Measurements from ENCODE around the gene ANLN.

Gene ANLN, protein sequence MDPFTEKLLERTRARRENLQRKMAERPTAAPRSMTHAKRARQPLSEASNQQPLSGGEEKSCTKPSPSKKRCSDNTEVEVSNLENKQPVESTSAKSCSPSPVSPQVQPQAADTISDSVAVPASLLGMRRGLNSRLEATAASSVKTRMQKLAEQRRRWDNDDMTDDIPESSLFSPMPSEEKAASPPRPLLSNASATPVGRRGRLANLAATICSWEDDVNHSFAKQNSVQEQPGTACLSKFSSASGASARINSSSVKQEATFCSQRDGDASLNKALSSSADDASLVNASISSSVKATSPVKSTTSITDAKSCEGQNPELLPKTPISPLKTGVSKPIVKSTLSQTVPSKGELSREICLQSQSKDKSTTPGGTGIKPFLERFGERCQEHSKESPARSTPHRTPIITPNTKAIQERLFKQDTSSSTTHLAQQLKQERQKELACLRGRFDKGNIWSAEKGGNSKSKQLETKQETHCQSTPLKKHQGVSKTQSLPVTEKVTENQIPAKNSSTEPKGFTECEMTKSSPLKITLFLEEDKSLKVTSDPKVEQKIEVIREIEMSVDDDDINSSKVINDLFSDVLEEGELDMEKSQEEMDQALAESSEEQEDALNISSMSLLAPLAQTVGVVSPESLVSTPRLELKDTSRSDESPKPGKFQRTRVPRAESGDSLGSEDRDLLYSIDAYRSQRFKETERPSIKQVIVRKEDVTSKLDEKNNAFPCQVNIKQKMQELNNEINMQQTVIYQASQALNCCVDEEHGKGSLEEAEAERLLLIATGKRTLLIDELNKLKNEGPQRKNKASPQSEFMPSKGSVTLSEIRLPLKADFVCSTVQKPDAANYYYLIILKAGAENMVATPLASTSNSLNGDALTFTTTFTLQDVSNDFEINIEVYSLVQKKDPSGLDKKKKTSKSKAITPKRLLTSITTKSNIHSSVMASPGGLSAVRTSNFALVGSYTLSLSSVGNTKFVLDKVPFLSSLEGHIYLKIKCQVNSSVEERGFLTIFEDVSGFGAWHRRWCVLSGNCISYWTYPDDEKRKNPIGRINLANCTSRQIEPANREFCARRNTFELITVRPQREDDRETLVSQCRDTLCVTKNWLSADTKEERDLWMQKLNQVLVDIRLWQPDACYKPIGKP

DNA sequence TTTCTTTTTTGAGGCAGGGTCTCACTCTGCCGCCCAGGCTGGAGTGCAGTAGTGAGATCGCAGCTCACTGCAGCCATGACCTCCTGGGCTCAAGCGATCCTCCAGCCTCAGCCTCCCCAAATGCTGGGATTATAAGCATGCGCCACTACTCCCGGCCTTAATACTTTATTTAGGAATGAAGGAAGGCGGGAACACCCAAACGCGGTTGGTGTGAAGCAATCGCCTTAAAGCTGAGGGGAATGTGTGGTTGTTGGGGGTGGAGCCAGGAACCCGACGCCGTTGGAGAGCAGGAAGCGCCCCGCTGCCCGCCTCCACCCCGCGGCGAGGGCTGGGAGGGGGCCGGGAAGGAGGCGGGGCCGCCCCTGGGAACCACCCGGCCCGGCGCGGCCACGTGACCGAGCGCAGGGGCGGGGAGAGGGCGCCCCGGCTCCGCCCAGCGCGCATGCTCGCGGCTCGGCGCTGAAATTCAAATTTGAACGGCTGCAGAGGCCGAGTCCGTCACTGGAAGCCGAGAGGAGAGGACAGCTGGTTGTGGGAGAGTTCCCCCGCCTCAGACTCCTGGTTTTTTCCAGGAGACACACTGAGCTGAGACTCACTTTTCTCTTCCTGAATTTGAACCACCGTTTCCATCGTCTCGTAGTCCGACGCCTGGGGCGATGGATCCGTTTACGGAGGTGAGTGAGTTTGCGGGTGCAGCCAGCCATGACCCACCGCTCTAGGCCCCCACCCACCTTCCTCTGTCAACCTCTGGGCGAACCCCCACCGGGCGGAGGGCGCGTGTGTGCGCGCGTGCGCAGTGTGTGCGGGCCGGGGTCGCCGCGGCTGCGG, at the start of gene ANLN:
Gene ANLN, plus strand, starts transcription at position 492 of the 828 bp plus-strand sequence. Its CDS starts 165 bp downstream, at position 657.
- in situ Hi-C loops (cut with HindIII; ENCODE audit: low sequenced_read_pairs): no loop called here

DNA sequence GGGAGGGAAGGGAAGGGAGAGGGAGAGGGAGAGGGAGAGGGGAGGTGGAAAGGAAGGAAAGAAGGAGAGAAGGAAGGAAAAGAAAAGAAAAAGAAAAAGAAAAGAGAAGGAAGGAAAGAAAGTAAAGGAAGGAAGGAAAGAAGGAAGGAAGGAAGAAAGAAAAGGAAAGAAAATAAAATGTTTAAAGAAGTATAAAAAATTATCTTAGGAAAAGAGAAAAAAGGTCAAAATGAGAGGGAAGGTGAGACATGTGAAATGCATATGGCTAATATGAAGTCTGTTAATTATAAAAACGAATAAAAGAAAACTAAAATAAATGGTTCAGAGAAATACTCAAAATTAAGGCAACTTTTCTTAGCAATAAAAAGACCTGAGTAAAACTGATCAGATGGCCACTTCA, 46.1 kb upstream of the ANLN start:
- in situ Hi-C loops (cut with HindIII; ENCODE audit: low sequenced_read_pairs): no loop called here

DNA sequence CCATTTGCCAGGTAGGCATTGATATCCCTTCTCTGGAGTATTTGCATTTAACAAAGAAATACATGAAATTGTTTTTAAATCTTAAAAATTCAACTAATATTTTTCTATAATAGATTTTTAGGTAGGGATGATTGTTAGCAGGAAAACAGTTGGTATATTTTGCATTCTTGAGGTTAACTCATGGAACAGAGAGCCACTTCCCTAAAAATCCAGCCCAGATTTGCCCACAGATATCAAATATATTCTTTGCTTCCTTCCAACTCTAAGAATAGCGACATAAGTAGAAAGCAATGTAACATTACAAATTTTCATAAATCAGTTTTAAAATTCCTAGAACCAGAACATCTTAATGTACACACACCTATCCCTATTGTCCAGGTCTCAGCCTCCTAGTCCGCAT, 45.0 kb upstream of the ANLN start:
- in situ Hi-C loops (cut with HindIII; ENCODE audit: low sequenced_read_pairs): no loop called here

DNA sequence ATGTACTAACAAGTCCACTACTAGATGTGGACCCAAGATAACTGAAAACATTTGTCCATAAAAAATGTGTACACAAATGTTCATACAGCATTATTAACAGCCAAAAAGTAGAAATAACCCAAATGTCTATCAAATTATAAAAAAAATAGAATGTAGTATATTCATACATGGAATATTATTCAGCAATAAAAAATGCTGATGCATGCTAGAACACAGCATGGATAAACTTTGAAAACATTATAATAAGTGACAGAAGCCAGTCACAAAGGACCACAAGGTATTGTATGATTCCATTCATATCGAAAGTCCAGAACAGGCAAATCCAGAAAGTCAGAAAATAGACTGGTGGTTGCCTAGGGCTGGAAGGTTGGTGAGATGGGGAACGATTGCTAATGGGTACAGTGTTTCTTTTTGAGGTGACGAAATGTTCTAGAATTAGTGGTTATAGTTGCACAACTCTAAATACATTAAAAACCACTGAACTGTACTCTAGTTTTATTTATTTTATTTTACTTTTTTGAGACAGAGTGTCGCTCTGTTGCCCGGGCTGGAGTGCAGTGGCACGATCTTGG, 43.3 kb upstream of the ANLN start:
- in situ Hi-C loops (cut with HindIII; ENCODE audit: low sequenced_read_pairs): no loop called here

DNA sequence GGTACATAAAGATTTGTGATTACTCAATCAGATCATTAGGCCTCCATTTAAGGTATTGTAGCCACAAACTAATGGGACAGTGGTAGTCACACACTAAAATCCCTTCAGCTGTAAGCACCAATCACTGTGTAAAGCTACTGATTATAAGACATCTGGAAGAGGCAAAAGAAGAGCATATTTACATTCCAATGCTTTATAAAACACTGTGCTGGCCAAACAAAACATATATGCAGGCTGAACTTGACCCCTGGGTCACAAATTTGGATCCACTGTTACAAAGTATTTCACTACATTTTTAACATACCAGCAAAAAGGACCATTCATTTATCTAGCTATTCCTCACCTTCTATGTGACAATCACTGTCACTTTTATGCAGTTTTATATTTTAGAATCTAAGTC, 41.4 kb upstream of the ANLN start:
- in situ Hi-C loops (cut with HindIII; ENCODE audit: low sequenced_read_pairs): no loop called here

DNA sequence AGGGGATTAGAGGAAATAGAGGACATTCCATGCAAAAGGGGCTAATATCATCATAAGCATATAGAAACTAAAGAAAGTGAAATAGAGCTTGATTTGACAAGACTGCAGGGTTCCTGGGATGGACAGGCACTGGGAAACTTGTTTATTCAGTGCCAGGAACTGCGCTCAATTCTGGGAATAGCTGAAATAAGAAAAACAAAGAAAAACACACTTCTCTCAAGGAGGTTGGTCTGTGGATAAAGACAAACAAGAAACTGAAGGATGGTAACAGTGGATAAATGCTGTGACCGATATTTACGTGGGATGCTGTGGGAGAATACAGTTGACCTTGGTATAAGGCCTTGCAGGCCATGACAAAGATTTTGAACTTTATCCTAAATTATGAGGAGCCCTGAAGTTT, 40.9 kb upstream of the ANLN start:
- in situ Hi-C loops (cut with HindIII; ENCODE audit: low sequenced_read_pairs): no loop called here

DNA sequence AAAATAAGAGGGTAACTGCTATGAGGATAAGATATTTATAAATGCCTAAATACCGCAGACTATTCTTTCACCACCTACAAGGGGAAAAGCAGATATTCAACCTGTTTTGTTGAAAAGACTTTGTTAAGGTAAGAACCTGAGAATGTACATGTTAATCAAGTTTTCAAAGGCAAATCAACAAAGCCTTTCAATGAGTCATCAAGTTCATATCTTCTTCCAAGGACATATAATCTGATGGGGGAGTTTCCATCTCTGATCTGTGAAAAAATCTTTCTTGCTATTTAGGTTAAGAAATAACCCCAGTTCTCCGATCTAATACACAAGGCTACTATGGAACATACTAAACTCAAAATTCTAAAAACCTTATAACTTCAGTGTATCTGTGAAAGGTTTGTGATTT, 40.0 kb upstream of the ANLN start:
- in situ Hi-C loops (cut with HindIII; ENCODE audit: low sequenced_read_pairs): no loop called here

DNA sequence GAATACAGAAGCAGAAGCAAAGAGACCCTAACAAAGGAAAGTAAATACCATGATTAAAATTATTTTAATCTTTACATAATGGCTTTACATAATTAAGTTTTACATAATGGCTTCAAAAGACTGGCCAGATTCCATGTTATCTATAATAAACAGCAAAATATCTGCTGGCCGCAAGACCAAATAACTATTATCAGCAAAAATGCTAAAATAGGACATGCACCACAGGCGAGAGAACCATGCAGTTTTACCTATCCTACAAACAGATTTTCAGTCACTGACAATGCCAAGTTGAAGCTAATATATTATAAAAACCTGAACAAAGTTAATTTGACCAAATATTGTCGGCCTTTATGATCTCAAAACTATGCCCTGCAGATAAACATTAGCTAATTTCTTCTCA, 34.2 kb upstream of the ANLN start:
- in situ Hi-C loops (cut with HindIII; ENCODE audit: low sequenced_read_pairs): no loop called here

DNA sequence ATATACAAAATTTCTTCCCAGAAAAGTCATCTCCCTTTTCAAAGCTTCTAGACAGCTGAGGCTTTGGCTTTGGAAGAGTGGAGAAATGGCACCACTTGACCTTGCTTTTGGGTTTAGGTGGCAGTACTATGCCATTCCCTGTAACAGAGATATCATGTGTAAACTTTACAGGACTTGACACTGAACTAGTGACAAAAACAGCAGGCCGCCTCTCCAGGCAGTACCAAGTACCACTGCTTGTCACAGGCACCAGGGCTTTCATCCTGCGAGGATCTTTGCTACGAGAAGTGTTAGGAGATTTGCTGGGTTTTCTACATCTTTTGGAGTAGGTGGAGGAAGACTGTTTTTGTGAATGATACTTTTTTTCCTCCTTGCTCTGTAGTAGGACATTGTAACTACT, 32.6 kb upstream of the ANLN start:
- in situ Hi-C loops (cut with HindIII; ENCODE audit: low sequenced_read_pairs): no loop called here

DNA sequence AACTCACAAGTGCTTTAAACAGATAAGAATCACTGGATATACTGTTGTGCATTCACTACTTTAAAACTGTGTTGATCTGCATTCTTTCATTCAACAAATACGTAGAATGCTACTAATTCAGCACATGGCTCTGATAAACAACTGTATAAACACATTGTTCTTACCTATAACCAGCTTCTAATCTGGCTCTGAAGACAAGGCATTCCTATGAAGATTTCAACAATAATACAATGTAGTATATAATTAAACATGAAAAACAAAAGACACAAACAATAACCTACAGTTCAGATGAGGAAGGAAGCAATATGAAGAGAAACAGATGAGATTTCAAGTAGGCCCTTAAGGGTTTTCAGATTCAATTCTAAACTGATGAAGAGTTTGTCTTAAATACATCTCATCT, 31.1 kb upstream of the ANLN start:
- in situ Hi-C loops (cut with HindIII; ENCODE audit: low sequenced_read_pairs): no loop called here

DNA sequence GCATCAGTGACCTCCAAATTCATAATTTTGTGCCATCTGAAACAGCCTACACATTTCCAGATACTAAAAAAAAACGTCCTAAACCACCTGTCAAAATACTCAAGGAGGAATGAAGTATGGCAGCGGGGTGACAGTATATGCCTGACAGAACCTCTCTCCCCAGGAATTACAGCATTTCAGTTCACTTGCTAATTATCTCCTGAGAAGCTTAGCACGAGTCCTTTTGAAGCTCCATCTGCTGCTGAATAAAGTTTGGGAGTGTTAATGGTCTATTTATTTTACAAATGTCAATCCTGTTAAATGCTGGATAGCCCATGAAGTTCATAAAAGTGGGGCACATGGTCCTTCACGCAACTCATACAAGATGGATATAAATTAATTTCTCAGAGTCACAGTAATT, 29.4 kb upstream of the ANLN start:
- in situ Hi-C loops (cut with HindIII; ENCODE audit: low sequenced_read_pairs): no loop called here

DNA sequence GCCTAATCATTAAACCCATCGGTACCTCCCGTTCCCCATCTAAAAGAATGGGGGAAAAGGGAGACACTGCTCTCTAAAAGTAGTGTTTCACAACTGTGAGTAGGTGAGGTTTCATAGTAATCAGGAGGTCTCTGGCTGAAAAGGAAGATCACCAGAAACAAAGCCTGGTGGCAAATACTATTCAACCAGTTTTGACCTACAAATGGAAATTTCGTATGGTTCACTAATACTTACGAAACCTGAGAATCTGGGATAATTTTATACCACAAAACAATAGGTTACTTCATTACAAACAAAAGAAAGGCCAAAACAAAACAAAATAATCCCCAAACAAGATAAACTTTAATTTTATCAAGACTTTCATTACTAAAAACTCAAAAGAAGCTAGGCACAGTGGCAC, 28.4 kb upstream of the ANLN start:
- in situ Hi-C loops (cut with HindIII; ENCODE audit: low sequenced_read_pairs): no loop called here

DNA sequence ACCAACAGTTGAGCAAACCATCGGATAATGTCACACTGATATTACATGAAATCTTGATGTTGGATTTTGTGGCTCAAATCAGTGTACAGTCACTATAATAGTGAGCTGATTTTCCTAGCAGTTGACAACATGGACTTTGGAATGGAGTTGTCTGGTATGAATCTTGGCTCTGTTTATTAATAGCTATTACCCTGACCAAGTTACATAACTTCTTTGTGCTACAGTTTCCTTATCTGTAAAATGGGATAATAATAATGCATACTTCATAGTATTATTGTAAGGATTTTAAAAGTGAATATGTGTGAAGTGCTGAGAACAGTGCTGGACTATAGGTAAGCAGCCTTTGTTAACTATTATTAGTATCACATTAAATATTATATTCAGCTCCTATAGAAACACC, 26.1 kb upstream of the ANLN start:
- in situ Hi-C loops (cut with HindIII; ENCODE audit: low sequenced_read_pairs): no loop called here

DNA sequence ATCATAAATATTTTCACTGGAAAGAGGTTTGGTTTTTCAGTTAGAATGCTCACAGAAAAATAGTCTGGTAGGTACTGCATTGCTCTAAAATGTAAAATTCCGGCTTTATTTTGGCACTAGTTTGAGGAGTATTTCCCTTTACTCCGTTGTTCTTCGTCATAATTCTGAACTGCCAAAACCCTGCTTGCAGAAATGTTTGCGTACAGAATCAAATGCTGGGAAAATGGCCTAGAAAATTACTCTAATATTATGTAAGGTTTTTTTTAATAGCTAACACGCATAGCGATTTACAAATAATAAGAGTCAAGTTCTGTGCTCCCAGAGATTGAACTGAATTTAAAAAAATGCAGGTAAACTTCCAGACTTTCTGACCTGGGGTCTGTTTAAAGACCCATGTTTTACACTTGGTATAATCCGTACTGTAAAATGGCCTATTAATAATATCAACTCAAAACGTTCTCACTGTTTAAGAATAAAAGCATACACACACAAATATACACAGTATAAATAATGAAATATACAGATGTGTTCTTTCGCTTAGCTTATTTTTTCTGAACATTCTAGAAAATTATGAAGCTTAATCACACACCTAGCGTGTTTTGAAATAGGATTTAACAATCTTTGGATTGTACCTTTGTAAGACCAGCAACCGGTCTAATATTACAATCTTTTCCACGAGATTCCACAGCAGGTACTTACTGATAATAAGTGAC, 23.5 kb upstream of the ANLN start:
- in situ Hi-C loops (cut with HindIII; ENCODE audit: low sequenced_read_pairs): no loop called here

DNA sequence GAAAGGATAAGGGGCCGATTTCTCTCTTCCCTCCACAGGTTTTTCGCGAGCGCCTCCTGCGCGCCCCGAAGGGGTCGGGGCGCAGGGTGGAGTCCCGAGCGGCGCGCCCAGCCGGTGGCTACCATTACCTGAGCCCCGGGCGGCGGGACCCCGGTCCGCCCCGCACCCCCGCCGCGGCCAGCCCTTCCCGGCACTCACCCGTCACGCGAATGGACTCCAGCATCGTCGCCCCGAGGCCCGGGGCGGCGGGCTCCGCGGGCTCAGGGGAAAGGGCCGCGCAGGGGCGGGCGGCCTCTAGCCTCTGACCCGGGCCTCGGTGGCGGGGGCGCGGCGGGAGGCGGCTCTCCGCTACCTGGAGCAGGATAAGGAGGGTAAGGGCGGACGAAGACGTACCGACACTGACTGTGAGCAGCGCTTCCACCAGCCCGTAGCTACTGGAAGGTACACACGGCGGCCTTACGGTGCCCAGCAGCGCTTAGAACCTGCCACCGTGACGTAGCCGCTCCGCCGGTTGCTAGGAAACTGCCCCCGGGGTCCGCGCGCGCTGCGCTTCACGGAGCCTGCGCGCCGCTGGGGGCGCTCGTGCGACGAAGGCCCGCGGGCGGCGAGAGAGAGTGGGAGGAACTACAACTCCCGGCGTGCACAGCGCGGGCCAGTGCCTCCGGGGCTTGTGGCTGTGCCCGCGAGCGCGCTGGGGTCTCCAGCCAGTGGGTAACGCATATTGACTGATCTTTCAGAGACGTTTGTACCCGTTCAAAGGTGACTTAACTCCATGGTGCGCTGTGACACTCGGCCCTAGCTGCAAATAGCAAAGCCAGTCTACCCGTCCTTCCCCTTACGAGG, 22.7 kb upstream of the ANLN start:
- in situ Hi-C loops (cut with HindIII; ENCODE audit: low sequenced_read_pairs): no loop called here

DNA sequence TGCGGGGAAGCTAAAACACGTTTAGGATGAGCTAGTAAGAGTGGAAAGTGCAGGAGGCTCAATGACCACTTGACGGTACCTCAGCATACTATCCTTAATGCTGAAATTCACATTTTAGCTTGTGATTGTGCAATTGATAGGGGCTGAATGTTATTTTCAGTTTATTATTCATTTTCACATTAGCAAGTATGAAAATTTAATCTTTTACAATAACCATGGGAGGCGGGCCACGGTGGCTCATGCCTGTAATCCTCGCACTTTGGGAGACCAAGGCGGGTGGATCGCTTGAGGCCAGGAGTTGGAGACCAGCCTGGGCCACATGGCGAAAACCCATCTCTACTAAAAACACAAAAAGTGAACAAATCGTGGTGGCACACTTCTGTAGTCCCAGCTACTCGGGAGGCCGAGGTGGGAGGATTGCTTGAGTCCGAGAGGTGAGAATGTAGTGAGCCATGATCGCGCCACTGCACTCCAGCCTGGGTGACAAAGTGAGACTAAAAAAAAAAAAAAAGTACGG, 22.0 kb upstream of the ANLN start:
- in situ Hi-C loops (cut with HindIII; ENCODE audit: low sequenced_read_pairs): no loop called here

DNA sequence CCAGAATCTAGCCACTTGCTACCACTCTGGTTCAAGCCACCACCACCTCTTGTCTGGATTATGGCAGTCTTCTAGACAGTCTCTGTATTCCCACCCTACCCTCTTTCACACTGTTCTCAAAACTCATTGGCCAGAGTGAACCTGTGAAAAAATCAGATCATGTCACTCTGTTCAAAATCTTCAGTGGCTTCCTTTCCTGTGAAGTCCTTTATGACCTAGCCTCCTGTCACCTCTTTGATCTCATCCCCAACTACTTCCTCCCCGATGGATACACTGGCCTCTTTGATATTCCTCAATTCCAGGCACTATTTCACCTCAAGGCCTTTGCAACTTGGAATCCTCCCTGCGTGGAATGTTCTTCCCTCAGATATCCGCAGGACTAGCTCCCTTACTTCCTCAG, 21.2 kb upstream of the ANLN start:
- in situ Hi-C loops (cut with HindIII; ENCODE audit: low sequenced_read_pairs): no loop called here

DNA sequence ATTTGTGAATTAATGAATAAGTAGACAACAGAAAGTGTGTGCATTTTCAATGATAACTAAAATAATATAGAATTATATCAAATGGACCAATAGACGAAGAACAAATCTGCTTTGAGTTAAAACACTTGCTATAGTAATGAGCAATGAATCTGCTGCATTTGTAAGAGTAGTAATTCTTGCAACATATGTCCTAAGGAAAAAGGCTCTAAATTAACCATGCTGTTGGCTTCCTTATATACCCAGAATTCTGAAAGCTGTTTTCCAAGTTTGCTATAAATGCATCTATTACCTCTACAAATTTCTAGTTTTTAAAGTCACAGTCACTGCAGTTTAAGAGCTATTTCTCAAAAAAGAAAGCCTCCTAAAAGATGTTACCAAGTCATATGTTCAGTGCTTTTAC, 20.5 kb upstream of the ANLN start:
- in situ Hi-C loops (cut with HindIII; ENCODE audit: low sequenced_read_pairs): no loop called here

DNA sequence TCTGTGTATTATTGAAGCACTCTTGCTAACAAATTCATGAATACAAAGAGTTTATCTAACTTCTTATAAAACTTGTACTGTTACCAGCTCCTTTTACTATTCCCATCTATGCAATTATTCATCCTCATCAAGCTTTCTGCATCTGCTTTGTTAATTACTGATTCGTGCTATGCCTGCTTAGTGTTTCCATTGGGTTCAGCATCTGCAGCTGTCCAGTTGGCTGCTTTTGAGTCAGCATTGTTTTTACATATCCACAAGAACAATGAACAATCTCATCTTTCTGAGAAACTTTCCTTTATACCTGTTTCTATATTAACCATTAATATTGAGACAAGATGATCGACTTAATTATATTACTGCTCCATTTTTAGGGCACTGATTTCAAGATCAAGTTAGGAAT, 19.6 kb upstream of the ANLN start:
- in situ Hi-C loops (cut with HindIII; ENCODE audit: low sequenced_read_pairs): no loop called here

Data from endothelial cell of hepatic sinusoid (primary cell).